Measurements from ENCODE around the gene GPR161. TPM values are rescaled to one million over a fixed set of nuclear protein-coding genes. Genes with fewer than 3 reads are reported as not detected.
"Not testable (repeated sequence)": the region's sequence is repeated elsewhere in the genome, so short reads cannot be mapped to it uniquely, and the experiment has no call there.

GPR161 gene
- total RNA-seq, 1 donor from 2014 or later = 93.4 TPM

DNA sequence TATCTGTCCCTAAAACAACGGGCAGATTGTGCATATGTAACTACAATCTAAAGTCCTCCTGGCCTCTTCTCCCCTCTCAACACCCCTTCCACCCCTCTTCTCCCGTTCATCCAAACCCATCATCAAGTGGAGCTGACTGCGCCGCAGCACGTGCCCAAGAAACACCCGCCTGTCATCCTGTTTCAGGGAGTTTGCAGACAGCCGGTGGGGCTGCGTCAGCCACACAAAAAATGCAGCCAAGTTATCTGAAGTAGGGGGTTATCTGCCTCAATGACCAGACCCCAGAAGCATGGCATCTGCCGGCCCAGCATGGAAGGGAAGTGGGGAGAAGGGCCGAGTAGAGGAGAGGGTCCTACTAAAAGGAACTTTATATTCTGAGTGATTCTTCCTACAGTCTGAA is 49.0 kb downstream of the GPR161 start:
- no peak for DNase-seq

DNA sequence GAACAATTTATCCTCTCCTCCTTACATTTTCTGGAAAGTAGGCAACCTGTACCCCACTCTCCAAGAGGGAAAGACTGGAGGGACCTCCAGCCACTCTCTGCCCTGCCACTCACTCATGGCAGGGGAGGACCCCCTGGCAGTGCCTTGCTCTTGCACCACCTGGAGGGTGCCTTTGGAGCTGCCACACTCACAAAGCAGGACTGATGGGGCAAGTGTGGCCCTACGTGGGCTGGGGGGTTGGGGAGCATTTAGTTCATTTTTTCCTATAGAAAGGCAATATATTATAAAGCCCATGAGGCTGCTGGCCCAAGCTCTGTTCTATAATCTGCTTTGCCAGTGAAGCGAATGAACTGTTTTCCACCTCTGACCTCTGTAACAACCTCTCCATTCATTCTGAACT is 50.3 kb downstream of the GPR161 start:
- no peak for DNase-seq

DNA sequence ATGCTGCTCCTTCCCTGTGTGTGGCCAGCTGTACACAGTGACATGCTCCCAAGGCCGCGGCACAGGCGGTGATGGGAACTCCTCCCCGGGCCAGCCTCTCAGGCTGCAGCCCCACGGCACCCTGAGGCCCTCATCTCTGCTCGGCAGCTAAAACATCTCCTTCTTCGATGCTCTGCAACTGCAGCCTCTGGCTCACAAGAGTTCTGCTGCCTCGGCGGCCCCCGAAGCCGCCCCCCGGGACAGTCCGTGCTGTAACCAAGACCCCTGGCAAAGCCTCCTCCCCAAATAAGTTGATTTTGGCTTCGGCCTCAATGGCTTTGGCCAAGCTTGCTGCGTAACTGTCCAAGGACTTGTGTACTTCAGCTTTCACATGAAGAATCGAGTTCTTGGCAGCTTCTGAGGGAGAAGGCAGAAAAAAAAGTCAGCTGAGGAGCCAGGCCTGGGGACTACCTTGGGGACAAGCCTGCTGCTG is 51.3 kb downstream of the GPR161 start:
- DNase-seq = no peak

DNA sequence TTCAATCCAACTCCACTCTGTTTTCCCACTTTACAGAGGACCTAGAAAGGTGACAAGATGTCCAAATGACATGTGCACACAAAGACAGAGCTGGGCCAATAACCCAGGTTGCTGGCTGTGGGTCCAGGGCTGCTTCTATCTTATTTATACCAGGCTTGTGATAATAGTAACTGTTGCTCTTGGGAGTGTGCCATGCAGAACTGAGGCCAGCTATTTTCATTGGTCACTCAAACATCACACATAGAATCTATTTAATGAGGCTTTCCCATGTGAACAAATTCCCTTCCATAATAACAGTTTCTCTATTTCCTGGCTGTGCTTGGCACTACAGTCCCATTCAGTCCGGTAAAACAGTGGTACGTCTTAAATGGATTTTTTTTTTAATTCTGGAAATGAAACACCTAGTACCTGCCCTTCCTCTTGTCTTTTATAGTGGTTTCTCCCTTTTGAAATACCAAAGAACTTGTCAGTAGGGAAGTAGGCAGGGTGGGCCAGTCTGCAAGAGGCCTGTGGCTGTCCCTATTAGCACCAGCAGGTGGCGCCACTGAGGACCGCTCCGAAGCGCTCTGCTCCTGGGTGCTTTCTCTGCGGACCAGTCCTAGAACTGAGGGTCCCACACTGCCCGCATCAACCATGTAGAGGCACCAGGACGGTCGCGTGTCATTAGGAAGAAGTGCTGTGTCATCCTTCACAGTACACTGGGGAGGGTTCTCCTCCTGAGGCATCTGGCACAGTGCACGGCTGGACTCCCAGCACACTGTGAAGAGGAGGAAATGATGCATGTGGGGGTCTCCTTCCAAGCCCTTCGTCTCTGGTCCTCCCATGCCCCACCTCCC is 52.1 kb downstream of the GPR161 start:
- DNase-seq = no peak

DNA sequence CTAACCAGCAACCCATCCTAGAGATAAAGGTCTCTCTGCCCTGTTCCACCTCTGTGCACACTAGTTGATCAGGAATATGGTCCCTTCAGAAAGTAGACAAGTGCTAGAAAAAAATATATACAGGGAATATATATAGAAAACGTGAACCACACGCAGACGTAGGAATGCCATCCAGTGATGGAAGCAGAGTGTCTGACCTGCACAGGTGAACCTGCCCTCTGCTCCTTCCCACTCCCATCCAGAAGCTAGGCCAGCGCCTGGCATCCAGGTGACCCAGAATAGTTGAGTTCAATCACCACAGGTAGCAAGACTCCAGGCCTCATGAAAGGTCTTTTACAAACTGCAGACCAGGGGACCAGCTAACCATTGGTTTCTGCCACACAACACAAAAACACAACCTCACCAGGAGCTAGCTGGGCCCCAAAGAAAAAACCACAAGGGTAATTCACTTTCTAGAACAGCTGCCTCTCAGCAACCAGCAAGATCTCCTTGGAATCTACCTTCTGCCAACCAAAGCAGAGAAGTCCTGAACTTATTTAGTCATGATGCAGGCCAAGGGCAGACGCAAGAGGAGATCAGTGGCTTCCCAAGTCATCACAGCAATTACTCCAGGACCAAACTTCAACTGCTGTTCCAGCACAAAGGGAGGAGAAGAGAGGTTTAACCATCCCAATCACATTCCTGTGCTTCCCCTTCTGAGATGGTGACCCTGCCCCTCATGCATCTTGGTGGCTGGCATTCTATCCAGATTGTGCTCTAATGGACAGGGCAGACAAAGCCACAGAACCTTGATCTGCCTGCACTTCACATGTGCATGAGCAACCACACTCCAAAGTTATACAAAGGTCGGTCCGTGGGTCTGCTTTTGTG is 53.0 kb downstream of the GPR161 start:
- DNase-seq = no peak

DNA sequence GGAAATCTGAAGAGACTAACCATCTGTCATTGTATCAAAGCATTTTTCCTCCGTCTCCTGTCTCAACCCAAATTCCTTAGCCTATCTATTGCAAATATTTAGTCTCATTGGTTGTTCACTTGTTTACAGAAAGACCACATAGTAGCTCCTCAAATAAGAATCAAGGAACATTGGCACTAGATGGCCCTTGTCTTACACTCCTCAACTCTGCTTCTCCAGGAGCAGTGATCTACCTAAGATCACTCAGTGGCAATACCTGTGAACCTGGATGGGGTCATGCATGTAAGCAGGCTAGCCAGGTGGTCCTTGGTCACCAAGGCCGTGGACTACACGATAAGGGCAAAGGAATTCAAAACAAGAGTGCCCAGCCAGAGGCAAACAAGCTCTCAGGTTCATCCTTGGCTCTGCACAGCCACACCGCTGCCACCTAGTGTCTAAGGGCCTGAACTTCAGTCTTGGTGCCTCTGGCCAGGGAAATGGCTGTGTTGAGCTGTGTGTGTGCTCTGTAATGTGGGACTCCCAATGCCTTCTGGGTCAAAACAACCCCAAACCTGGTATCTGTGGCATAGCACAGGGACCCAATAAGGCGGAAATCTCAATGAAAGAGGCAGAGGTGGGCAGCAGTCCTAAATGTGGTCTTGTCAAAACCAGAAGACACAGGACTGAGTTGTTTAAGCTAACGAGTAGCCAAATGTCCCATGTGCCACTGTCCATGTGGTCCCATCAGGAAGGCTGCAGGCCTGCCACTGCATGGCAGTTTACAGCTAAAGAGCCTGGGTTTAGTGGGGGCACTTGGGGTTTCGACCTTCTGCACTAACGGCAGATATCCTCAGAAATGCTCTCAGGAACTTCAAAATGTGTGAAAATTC is 54.5 kb downstream of the GPR161 start:
- DNase-seq = peak; percentile 59

DNA sequence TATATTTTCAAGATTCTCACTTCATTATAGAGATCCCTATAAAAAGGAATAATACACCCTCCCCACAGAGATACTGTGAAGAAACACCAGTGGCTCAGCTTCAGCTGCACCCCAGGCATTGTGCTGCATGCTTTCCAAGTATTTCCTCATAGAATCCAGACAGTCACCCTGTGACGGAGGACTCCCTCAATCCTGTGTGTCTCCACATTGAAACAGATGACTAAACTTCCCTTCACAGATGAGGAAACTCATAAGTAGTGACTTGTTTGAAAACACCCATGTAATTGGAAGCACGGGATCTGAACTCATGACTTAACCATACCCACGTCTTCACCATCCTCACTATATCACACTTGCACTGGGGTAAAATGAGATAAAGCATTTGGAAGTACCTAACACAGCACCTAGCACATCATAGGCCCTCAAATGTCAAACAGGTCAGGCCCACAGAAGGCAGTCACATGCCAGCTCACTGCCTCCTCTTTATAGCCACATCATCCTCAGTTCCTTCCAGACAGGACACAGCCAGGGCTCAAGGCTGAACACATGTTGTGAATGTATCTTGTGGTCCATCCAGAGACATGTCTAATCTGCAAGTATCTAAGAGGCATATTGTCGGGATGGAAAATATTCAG is 55.2 kb downstream of the GPR161 start:
- peak; percentile 20 for DNase-seq

DNA sequence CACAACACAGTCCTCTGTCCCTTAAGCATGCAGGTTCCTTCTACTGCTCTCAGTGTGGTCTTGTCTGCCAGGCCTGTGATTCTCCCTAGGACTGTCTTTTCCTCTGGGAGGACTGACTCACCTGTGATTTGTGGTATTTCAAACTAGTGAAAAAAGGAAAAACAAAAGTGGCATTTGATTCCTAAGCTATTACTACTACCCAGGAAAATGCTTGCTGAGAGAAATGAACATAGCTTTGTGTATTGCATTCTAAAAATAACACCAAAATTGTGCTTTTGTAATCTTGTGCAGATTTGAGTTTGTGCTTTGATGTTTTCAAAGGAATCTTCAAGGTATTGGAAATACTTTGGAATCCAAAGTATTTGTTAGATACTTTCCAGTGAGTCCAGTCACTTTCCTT is 57.0 kb downstream of the GPR161 start:
- no peak for DNase-seq

DNA sequence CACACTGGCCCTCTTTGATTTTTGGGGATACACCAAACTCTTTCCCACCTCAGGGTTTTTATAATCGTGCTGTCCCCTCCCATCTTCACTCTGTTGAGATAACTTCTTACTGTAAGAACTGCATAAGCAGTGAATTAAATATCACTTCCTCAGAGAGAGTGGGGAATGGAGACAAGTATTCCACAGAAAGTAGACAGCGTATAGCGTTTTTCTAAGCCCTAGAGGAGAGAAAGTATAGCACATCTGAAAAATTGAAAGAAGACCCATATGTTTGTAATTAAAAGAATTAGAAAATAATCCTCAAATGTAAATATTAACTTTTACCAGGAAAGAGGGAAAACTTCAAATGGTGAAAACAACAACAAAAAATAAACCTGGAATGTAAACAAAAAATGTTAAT is 67.3 kb downstream of the GPR161 start:
- no peak for DNase-seq

DNA sequence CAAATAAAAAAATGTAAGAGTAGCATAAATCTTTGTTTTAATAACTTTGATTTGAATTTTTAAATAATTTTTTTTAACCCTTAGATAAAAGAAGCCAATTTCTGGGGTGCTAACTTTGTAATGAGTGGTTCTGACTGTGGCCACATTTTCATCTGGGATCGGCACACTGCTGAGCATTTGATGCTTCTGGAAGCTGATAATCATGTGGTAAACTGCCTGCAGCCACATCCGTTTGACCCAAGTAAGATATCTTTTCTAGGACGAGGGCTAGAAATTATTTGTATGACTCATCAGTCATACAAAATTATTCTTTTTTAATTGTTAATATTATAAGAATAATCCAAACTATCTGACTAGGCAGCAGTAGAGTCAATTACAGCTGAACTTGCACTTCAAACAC is 71.2 kb downstream of the GPR161 start:
- DNase-seq = no peak

DNA sequence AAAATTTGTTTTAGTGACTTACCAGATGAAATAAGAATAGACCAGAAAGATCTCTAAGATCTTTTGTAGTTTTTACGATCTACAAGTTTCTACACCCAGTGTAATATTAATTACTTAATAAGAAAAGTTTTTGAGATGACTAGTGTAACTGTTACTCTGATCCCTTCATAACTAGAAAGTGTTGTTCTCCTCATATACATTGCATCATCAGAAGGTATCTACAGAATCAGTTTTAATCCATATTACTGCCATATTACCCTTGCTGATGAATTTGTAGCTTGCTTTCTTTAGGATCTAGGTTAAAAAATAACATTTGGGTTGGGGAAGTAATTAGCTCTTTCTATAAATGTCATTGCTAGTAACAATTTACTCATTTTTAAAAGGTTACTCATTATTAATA is 72.5 kb downstream of the GPR161 start:
- no peak for DNase-seq

DNA sequence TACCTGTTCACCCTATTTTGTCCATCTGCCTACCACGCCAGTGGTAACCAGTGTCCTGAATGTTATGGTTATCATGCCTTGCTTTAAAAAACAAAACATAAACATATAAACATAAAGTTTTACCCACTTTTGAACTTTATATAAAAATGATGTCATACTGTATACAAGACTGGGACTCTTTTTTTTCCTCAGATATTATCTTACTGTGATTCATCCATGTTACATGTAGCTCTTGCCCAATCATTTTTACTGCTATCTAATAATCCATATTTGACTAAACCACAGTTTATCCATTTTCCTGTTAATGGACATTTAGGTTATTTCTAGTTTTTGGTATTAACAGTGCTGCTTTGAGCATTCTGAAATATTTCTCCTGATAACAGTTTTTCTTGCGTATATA is 78.8 kb downstream of the GPR161 start:
- DNase-seq = no peak

DNA sequence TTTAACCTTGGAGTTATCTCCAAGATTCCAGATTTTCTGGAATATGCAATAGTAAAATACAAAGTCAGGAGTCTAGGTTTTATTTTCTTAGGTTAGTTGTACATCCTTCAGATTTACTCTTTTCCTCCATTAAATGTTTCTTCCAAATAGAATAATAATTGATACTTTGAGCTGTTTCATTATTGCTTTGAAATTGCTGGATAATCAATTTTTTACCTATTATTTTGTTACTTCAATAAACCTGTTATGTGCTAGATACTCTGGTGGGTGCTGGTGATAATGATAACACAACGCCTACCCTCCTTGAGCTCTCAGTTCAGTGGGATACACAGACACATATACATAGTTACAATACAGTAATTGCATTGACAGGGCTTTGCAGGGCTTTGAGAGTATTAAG is 79.4 kb downstream of the GPR161 start:
- DNase-seq = no peak

DNA sequence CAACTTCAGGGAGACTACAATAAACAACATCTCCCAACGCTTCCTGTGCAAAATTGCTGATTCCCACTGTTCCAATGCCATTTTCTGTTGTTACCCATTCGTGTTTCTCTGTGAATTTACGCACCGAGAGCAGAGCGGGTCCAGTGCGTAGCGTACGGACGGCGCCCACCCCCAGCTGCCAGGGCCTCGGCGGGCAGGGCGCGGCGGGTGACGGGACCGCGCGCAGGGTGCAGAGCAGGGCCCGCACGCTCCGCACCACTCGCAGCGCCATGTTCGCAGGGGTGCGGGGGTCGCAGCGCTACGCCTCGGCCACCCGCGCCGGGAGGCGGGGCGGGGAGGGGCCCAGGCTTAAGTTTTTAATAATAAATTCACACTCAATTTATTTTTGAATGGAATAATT is 80.6 kb downstream of the GPR161 start:
- not testable (repeated sequence) for DNase-seq

DNA sequence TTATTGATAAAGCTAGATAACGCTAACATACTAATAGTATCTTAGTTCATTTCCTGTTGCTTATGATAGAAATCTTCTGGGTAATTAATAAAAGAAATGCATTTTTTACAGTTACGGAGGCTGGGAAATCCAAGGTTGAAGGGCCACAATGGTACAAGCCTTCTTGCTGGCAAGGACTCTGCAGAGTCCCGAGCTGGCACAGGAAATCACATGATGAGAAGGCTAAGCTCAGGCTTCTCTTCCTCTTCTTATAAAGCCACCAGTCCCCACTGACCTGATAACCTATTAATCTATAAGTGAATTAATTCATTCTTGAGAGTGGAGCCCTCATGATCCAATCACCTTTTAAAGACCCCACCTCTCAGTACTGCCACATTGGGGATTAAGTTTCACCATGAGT is 82.6 kb downstream of the GPR161 start:
- no peak for DNase-seq

DNA sequence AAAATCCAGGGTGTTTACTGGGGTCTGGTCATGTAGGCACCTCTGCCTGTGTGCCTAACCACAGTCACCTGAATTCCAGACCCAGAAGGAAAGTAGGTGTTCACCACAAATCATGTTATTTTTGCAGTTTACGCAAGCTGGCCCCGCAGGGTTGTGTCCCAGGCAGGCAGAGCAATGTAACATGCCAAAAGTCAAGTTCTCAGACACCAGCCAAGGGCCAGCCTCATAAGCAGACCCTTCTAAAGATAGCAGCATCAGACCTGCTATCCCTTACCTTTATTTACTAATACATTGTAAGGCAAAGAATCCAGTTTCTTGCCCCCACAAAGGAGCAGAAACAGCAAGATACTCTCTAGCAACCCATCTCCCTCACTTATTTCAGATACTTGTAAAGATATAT is 83.0 kb downstream of the GPR161 start:
- DNase-seq = no peak

DNA sequence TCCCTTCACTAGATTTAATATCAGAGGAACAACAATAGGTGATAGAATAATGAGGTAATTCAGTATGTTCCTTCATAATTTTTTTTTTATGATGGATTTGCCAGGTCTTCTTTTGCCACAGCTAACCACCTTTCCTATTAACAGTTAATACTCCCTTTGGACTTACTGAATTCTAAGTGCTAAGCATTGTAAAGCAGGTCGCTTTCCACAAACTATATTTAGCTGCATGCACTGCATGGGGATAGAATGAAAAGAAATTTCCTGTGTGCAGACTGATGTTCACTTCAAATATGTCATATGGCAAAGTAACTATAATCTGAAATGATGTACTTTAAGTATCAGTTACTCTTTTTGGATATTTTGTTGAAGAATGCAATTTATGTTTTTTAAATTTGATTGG is 85.8 kb downstream of the GPR161 start:
- no peak for DNase-seq

DNA sequence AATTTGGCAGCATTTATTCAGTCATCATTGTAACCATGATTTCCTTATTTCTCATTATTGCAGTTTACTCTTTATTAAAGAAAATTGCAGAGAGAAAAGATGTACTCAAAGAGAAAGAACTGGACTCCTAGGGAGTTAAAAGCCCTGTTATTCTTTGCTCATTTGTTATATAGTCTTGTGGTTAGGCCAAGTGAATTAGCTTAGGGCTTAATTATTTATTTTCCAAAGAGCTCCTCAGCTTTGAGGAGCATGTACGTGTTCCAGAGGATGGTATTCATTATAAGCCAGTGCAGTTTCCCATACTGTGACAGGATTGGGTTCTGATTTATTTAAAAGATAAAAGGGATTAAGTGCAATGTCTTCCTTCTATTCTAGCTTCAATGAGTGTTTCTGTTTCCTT is 86.4 kb downstream of the GPR161 start:
- no peak for DNase-seq

DNA sequence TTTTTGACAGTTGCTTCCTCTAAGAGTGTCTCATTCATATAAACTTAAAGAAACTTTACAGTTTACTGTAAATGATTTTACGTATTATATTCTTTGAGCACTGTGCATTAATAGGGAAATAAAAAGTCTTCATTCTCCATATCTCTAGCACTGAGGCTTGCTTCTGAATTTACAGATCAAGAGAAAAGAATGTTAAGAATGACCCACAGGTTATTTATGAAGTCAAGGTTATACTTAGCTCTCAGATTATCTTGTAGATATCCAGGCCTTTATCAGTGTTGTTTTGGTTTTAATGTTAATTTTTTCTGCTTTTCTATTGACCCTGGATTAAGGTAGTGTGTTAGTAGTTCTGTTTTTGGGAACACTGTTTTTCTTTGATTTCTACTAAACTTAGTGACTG is 91.4 kb downstream of the GPR161 start:
- DNase-seq = no peak

DNA sequence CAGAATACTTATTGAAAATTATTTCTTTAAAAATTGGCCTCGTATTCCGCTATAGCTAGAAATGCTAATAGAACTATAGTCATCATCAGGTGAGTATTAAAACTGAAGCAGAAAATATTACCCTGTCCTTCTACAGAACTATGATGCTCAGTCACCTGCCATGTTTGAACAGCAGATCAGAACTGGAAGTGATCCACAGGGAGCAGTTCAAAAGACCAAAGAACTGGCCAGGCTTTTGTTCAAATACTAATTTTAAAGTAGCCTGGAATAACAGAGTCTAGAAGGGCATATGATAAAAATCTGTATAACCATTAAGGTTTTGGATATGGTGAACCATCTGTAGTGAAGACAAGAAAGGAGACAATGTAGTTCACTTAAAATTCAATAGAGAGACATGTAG is 94.4 kb downstream of the GPR161 start:
- no peak for DNase-seq

DNA sequence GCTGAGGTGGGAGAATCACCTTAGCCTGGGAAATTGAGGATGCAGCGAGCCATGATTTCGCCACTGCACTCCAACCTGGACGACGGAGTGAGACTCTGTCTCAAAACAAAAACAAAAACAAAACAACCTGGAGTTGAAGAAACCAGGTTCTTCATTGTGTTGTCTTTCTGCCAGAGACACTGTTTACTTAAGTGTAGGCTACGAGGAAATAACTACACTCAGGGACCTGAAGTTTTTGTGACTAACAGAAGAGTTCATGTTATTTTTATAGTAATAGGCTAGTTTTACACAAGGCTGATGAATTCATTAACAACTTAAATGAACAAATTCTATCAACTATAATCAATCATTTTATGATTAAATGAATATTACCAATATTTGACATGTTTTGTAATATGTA is 101.4 kb downstream of the GPR161 start:
- DNase-seq = no peak

DNA sequence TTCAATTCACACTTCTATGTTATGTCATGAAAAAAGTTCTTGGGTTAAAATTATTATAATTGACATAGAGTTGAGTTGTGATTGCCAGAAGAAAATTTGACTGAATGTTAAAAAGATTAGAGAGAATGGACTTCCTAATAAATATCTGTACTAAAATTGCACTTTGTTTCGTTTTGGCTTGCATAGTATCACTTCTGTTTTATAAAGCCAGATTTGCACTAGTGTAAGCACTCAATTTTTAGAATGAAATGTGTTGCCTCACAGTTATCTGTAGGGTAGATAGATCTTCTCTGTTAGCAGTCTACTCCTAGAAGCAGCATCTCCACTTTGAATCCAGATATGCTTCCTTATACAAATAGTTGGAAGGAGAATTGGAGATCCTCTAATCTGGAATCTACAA is 104.7 kb downstream of the GPR161 start:
- no peak for DNase-seq
